ENCODE results near the gene CYP4V2.

- TF ChIP-seq EP300 (conservative IDR thresholded peaks at IDR 0.05; ENCODE audit: poor library complexity, severe bottlenecking) (no peak), CTCF (IDR thresholded peaks at IDR 0.05; ENCODE audit: poor library complexity, severe bottlenecking) (no peak), POLR2AphosphoS5 (IDR thresholded peaks at IDR 0.05) (no peak)
Observed at GRCh38 chr4:186226521-186227189, 35.3 kb downstream of the CYP4V2 start.
